Measurements from ENCODE around the gene COL1A1. TPM values are rescaled to one million over a fixed set of nuclear protein-coding genes. Genes with fewer than 3 reads are reported as not detected.

The COL1A1 gene
- total and polyA plus RNA-seq, 2 of the 13 experiments (the other 11 are each of a cell fraction or from before 2014, with no cell fraction given) = 0.05 TPM; not detected in 1

DNA sequence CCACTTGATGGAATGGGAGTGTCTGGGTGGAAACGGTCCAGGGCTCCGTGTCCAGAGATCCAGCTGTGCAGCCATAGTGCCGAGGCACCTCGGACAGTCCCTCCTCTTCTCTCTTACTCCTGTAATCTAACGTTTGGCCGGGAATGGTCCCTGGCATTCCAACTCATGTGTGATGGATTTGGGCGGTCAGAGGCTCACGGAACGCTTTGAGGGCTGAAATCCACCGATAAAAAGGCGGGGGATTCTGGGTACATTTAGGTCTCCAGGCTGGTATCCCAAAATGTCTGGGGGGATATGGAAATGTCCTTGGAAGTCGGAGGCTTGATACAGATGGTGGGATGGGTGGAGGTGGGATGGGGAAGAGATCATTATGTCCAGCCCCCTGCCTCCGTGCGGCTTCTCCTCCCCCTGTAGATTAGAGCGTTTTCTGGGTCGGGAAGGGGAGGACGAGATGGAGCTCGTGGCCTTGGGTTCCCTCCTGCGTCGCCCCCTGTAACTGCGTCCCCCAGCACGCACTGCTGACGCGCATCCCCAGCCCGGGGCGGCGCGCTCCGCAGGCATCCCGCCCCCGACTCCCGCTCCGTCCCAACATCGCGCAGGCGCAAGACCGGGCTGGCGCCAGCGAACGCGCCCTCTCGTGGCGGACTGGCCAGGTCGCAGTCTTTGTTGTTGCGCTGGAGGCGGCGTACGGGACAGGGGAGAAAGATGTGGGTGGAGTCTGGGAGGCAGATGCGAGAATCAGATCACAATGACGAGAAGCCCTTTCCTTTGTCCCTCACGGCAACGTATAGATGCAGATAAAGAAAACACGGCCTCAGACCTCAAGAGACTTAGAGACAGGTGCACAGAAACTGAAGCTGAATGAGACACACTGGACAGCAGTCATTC is 40.2 kb downstream of the COL1A1 start (continued):
- TF ChIP-seq ZBTB1 (CRISPR knock-in tag; IDR thresholded peaks at IDR 0.05; ENCODE audit: borderline replicate concordance) (no peak), ATF1 (CRISPR knock-in tag; IDR thresholded peaks at IDR 0.05) (no peak), TAF15 (IDR thresholded peaks at IDR 0.05; ENCODE audit: low read depth, low read length, poor library complexity, severe bottlenecking) (peak; percentile 55), GLI4 (CRISPR knock-in tag; IDR thresholded peaks at IDR 0.05; ENCODE audit: borderline replicate concordance) (no peak; the same call in 1 of the 2 replicates), FOXK1 (CRISPR knock-in tag; IDR thresholded peaks at IDR 0.05; ENCODE audit: borderline replicate concordance, low read depth) (peak; percentile 84; the same call in 1 of the 2 replicates), PLRG1 (conservative IDR thresholded peaks at IDR 0.05) (no peak), SOX5 (CRISPR knock-in tag; IDR thresholded peaks at IDR 0.05; ENCODE audit: borderline replicate concordance) (0 out of 2 replicates have a peak, but pooled peaks have one; percentile 47), RFX1 (IDR thresholded peaks at IDR 0.05) (no peak), CCDC6 (CRISPR knock-in tag; IDR thresholded peaks at IDR 0.05) (no peak), ZFP1 (CRISPR knock-in tag; IDR thresholded peaks at IDR 0.05) (no peak), ZMYM4 (CRISPR knock-in tag; IDR thresholded peaks at IDR 0.05) (peak; percentile 64; the same call in 1 of the 2 replicates), HNRNPK (IDR thresholded peaks at IDR 0.05; ENCODE audit: low read depth, low read length, poor library complexity, severe bottlenecking) (peak; percentile 75), LCORL (IDR thresholded peaks at IDR 0.05) (no peak), LCORL (CRISPR knock-in tag; IDR thresholded peaks at IDR 0.05) (peak; percentile 95), ZNF333 (CRISPR knock-in tag; IDR thresholded peaks at IDR 0.05; ENCODE audit: borderline replicate concordance) (no peak), ETV5 (CRISPR knock-in tag; IDR thresholded peaks at IDR 0.05; ENCODE audit: borderline replicate concordance) (no peak), MEIS1 (CRISPR knock-in tag; IDR thresholded peaks at IDR 0.05; ENCODE audit: borderline replicate concordance) (peak; percentile 51; the same call in 1 of the 2 replicates)
- TF ChIP-seq, protein P1, sequence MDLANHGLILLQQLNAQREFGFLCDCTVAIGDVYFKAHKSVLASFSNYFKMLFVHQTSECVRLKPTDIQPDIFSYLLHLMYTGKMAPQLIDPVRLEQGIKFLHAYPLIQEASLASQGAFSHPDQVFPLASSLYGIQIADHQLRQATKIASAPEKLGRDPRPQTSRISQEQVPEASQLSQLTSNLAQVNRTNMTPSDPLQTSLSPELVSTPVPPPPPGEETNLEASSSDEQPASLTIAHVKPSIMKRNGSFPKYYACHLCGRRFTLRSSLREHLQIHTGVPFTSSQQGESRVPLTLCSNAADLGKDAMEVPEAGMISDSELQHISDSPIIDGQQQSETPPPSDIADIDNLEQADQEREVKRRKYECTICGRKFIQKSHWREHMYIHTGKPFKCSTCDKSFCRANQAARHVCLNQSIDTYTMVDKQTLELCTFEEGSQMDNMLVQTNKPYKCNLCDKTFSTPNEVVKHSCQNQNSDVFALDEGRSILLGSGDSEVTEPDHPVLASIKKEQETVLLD (CRISPR knock-in tag; IDR thresholded peaks at IDR 0.05; ENCODE audit: low read depth) = no peak
- TF ChIP-seq, protein P2, sequence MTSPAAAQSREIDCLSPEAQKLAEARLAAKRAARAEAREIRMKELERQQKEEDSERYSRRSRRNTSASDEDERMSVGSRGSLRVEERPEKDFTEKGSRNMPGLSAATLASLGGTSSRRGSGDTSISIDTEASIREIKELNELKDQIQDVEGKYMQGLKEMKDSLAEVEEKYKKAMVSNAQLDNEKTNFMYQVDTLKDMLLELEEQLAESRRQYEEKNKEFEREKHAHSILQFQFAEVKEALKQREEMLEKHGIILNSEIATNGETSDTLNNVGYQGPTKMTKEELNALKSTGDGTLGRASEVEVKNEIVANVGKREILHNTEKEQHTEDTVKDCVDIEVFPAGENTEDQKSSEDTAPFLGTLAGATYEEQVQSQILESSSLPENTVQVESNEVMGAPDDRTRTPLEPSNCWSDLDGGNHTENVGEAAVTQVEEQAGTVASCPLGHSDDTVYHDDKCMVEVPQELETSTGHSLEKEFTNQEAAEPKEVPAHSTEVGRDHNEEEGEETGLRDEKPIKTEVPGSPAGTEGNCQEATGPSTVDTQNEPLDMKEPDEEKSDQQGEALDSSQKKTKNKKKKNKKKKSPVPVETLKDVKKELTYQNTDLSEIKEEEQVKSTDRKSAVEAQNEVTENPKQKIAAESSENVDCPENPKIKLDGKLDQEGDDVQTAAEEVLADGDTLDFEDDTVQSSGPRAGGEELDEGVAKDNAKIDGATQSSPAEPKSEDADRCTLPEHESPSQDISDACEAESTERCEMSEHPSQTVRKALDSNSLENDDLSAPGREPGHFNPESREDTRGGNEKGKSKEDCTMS (CRISPR knock-in tag; conservative IDR thresholded peaks at IDR 0.05) = no peak
- TF ChIP-seq, protein P3, sequence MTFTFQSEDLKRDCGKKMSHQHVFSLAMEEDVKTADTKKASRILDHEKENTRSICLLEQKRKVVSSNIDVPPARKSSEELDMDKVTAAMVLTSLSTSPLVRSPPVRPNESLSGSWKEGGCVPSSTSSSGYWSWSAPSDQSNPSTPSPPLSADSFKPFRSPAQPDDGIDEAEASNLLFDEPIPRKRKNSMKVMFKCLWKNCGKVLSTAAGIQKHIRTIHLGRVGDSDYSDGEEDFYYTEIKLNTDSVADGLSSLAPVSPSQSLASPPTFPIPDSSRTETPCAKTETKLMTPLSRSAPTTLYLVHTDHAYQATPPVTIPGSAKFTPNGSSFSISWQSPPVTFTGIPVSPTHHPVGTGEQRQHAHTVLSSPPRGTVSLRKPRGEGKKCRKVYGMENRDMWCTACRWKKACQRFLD (CRISPR knock-in tag; IDR thresholded peaks at IDR 0.05; ENCODE audit: borderline replicate concordance) = no peak
- TF ChIP-seq, protein P4, sequence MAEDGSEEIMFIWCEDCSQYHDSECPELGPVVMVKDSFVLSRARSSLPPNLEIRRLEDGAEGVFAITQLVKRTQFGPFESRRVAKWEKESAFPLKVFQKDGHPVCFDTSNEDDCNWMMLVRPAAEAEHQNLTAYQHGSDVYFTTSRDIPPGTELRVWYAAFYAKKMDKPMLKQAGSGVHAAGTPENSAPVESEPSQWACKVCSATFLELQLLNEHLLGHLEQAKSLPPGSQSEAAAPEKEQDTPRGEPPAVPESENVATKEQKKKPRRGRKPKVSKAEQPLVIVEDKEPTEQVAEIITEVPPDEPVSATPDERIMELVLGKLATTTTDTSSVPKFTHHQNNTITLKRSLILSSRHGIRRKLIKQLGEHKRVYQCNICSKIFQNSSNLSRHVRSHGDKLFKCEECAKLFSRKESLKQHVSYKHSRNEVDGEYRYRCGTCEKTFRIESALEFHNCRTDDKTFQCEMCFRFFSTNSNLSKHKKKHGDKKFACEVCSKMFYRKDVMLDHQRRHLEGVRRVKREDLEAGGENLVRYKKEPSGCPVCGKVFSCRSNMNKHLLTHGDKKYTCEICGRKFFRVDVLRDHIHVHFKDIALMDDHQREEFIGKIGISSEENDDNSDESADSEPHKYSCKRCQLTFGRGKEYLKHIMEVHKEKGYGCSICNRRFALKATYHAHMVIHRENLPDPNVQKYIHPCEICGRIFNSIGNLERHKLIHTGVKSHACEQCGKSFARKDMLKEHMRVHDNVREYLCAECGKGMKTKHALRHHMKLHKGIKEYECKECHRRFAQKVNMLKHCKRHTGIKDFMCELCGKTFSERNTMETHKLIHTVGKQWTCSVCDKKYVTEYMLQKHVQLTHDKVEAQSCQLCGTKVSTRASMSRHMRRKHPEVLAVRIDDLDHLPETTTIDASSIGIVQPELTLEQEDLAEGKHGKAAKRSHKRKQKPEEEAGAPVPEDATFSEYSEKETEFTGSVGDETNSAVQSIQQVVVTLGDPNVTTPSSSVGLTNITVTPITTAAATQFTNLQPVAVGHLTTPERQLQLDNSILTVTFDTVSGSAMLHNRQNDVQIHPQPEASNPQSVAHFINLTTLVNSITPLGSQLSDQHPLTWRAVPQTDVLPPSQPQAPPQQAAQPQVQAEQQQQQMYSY (CRISPR knock-in tag; IDR thresholded peaks at IDR 0.05) = no peak
